ENCODE measurements around the gene DACT1.
"Not testable (repeated sequence)": the region's sequence is repeated elsewhere in the genome, so short reads cannot be mapped to it uniquely, and the experiment has no call there.

Gene DACT1, protein sequence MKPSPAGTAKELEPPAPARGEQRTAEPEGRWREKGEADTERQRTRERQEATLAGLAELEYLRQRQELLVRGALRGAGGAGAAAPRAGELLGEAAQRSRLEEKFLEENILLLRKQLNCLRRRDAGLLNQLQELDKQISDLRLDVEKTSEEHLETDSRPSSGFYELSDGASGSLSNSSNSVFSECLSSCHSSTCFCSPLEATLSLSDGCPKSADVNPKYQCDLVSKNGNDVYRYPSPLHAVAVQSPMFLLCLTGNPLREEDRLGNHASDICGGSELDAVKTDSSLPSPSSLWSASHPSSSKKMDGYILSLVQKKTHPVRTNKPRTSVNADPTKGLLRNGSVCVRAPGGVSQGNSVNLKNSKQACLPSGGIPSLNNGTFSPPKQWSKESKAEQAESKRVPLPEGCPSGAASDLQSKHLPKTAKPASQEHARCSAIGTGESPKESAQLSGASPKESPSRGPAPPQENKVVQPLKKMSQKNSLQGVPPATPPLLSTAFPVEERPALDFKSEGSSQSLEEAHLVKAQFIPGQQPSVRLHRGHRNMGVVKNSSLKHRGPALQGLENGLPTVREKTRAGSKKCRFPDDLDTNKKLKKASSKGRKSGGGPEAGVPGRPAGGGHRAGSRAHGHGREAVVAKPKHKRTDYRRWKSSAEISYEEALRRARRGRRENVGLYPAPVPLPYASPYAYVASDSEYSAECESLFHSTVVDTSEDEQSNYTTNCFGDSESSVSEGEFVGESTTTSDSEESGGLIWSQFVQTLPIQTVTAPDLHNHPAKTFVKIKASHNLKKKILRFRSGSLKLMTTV

GRCh38 chr14:58637391-58638230 lies at the start of gene DACT1:
TSS of gene DACT1 (plus strand) at chr14:58637962. CDS start at chr14:58638203, 241 bp downstream.
- peak; percentile 73 to 77 for DNase-seq (ENCODE audit: low read depth in 2 of 2)

- DNase-seq (ENCODE audit: low read depth in 2 of 2), result not testable (repeated sequence)
These were observed 49.4 kb upstream of the DACT1 start for GRCh38 chr14:58588321-58588720.

- DNase-seq (ENCODE audit: low read depth in 2 of 2), result no peak
These were observed 43.8 kb upstream of the DACT1 start for GRCh38 chr14:58593977-58594376.

DNA sequence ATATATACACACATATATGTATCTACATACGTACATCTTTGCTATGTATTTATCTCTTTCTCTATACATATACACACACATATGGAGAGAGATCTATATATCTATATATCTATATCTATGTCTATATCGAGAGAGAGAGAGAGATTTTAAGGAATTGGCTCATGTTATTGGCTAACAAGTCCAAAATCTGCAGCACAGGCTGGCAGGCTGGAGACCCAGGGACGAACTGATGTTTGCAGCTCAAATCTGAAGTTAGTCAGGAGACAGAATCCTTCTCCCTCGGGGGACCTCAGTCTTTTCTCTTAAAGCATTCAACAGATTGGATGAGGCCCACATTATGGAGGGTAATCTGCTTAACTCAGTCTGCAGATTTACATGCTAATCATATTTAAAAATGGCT lies 40.7 kb upstream of the DACT1 start:
- DNase-seq (ENCODE audit: low read depth in 2 of 2), result no peak

DNA sequence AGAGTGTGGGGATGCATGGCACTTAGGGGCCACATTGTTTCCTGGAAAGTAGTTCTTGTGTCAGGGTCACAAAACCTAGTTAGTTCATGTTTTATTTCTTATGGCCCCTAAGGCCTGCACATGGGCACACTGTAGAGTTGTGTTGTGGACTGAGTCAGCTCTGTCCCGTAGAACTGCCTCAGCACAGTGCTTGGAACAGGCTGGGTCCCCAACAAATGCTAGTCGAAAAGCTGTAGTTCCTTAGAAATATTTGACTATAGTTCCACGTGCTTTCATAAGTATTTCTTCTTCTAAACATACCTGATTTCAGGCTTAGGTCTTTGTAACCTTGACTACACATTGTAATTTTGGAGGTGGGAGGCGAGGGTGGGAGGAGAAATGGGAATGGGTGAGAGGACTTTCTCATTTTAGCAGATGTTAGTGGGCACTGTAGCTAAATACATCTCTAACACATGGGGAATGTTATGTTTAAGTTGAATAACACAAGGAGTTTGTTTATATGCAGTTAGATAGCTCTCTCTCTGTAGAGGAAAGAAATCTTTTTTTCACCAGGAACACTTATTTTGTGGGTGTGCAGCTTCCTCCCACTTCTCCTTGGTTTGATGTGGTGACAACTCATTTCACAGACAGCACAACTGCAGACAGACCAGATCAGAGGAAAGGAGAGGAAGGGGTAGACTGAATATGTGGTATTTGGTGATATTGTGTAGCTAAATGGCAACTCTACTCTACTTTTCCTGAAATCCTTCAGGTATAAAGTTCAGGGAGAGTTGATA lies 39.5 kb upstream of the DACT1 start:
- no peak for DNase-seq (ENCODE audit: low read depth in 2 of 2)

DNA sequence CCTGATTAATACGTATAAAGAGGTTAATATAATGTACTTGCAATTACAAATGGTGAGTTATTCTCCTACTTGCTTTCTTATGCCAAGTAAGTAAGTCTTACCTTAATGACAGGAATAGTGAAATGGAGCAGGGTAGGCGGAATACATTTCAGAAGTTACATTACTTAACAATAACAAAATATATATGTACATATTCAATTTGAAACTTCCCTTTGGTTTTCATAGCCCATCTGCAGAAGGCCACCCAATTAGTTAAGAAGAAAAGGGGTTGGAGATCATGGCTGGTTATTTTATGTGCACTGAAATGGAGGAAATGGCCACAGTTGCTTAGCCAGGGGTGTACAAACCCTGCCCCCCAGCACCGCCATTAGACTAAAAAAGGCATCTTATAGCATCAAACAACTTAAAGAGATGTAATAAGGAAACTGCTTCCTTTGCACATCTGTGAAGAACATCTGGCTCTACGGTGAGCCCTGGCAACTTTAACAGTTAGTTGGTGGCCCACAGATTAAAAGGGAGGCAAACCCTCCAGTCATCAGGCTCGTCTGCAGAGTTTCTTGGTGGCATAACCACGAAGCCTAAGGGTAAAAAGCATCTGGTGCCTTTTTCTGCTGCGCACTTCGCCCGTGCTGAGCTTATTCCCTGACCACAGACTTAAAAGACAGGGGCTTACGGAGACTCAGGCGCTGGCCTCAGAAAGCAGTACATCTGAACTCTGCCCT lies 38.8 kb upstream of the DACT1 start:
- DNase-seq (ENCODE audit: low read depth in 2 of 2), result no peak

DNA sequence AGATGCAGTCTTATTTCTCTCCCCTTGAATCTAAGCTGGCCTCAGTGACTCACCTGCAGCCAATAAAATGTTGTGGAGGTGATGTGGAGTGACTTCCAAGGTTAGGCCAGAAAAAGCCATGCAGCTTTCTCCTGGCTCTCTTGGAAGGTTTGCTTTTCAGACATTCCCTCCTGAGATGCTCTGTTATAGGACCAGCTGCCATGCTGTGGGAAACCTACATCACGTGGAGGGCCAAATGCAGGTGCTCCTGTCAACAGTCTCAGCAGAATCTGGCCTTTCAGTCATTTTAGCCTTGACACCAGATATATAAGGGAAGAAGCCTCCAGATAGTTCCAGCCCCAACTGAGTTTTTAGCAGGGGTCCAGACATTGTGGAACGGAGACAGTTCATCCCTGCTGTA lies 38.1 kb upstream of the DACT1 start:
- DNase-seq (ENCODE audit: low read depth in 2 of 2), result no peak

GRCh38 chr14:58605465-58605864 lies 32.3 kb upstream of the DACT1 start:
- no peak for DNase-seq (ENCODE audit: low read depth in 2 of 2)

GRCh38 chr14:58607131-58607951 lies 30.4 kb upstream of the DACT1 start:
- no peak for DNase-seq (ENCODE audit: low read depth in 2 of 2)

GRCh38 chr14:58607952-58608317 lies 29.8 kb upstream of the DACT1 start:
- peak; percentile 68 for DNase-seq (ENCODE audit: low read depth in 2 of 2)

GRCh38 chr14:58617619-58618018 lies 20.1 kb upstream of the DACT1 start:
- peak in 1 of 2 experiments; percentile 33 for DNase-seq (ENCODE audit: low read depth in 2 of 2)

- no peak for DNase-seq (ENCODE audit: low read depth in 2 of 2)
These were observed 17.8 kb upstream of the DACT1 start for GRCh38 chr14:58620011-58620410.

DNA sequence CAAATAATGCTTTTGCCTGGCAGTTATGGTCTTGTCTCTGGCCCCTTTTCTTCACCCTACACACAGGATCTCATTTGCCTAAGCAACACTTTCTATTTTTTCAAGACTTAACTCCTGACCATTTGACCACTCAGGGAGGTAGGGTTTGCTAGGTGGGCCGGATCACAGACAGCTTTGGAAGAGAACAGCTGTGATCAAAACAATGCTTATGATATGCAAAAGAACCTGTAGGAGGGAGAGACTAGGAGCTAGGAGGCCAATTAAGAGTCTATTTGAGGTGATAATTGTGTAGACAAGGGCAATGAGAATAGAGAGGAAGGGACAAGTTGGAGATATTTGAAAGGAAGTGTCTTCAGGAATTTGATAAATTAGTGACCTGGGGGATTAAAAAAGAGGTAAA lies 12.3 kb upstream of the DACT1 start:
- no peak for DNase-seq (ENCODE audit: low read depth in 2 of 2)

GRCh38 chr14:58626431-58626831 lies 11.3 kb upstream of the DACT1 start:
- peak; percentile 74 to 78 for DNase-seq (ENCODE audit: low read depth in 2 of 2)

DNA sequence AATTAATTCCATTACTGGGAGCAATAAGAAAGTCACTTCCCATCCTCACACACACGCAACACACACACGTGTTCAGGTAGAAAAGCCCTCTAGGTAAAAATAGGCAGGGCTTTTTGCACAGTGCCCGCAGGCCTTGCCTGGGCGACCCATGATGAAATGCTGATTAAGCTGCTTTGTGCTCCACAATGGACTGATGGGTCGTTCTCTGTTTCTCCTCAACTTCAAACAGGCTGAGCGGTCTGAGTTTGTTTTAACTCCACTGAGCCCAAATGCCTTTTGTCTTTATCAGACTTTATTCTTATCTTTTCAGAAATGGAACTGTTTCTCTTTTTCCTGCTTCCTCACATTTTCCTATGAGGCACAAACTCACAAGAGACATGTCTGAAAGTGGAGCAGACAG lies 9.4 kb upstream of the DACT1 start:
- no peak for DNase-seq (ENCODE audit: low read depth in 2 of 2)

GRCh38 chr14:58629281-58629680 lies 8.5 kb upstream of the DACT1 start:
- DNase-seq (ENCODE audit: low read depth in 2 of 2), result no peak

- no peak for DNase-seq (ENCODE audit: low read depth in 2 of 2)
These were observed 6.0 kb upstream of the DACT1 start for GRCh38 chr14:58631732-58632131.

DNA sequence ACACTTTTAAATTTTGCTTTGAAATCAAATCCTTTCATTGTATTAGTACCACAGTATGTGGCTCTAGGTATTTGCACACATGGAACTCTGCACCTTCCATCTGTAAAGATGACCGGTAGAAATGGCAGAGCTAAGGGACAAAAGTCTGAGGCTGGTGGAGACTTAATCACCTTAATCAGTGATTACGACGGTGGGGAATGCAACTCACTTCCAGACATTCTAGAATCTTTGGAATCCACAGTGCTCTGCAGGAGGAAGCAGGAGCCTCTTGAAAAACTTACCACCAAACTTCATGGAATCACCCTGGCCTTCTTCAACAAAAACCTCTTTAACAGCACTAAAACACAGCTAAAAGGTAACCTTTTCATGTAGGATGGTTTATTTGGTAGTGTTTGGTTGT lies 3.9 kb upstream of the DACT1 start:
- no peak for DNase-seq (ENCODE audit: low read depth in 2 of 2)

DNA sequence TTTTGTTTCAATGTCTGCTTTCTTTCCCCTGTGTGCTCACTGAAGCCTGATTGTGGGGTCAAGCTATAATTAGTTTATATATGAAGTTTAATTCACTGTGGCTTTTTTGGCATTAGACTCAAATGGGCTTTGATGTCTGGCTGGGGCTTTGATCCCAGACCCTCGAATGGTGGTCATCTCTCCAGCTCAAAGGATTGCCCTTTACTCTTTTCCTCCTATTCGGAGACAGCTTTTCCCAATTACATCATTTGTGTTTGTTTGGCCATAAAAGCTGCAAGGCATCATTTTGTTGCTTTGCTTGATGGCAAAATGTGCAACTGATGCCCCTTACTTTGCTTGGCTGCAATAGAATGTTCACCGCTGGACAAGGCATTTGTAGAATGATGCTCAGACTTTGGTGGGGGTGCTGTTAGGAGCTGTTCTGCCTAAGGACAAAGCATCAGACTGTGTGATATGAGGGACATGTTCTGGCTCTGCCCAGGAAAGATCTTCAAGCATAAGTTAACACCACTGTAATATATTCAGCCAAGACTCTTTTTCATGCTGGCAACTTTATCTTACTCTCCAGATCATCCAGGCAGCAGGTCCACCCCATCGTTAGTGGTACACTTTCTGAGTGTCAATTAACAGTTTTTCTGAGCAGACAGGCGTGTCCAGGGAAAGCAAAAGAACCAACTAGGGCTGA lies 3.2 kb upstream of the DACT1 start:
- DNase-seq (ENCODE audit: low read depth in 2 of 2), result no peak

Data from fibroblast of skin of left quadriceps (primary cell).